CD4-positive, alpha-beta T cell treated with Interleukin-4 for 4 hours (primary cell): ENCODE results near the gene C1orf159.

Experiments
- DNase-seq: peaks from one replicate; pipeline ENCODE4 v3.0.0-alpha.2; 2020

The C1orf159 gene

DNA sequence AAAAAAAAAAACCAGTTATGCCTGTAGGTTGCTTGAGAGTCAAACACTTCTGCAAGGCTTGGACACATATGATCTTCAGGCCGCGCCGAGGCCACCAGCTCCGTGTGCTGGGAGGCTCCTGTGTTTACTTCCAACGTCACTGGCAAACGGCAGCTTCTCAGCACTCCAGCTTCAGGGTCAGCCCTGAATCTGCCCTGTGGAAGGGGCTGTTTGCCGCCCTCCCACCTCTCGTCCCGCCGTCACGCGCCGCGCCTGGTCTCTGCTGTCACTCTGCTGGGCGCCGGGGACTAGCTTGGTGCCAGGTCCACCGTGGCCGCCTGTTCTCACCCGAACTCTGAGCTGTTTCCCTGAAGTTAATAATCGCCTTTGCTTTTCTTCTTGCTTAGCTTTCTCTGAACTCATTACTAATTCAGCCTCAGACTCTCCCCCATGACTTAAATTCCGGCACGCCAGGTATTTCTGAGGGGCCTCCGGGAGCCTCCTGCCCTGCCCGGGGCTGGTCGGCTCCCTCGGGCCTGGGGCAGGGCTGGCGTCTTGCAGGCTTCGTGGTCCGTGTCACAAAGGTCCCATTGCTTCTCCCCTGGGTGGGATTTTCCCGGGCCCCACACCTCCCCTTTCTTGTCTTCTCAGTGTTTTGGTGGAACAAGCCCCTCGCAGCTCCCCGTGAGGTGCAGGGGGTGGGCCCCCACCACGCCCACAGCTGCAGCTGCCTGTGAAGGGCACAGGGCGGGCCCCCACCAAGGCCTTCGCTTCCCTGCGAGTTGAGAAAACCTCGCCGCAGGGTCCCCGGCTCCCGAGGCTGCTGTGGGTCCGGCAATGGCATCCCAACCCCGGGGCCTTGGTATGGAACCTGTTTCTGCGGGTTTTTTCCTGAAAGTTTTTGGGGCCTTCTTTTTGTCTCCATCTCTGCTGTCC, 14.6 kb upstream of the C1orf159 start:
- no peak for DNase-seq

DNA sequence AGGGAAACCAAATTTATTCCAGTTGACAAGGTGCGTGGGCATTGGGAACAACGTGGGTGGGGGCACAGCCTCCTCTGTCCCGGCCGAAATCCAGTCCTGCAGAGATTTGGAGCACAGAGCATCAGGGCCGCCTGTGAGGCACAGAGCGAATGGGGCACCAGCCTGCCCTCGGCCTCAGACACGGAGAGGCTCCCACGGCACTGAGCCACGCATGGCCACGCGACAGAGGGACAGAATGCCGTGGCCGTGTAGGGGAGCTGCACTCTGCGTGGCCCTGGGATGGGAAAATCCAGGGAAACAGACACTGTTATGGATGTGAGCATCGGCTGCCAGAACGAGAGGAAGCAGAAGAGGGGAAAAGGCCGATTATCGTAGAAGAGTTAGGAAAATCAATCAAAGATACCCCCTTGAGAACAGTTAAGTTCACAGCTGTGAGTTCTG, 13.5 kb upstream of the C1orf159 start:
- no peak for DNase-seq

DNA sequence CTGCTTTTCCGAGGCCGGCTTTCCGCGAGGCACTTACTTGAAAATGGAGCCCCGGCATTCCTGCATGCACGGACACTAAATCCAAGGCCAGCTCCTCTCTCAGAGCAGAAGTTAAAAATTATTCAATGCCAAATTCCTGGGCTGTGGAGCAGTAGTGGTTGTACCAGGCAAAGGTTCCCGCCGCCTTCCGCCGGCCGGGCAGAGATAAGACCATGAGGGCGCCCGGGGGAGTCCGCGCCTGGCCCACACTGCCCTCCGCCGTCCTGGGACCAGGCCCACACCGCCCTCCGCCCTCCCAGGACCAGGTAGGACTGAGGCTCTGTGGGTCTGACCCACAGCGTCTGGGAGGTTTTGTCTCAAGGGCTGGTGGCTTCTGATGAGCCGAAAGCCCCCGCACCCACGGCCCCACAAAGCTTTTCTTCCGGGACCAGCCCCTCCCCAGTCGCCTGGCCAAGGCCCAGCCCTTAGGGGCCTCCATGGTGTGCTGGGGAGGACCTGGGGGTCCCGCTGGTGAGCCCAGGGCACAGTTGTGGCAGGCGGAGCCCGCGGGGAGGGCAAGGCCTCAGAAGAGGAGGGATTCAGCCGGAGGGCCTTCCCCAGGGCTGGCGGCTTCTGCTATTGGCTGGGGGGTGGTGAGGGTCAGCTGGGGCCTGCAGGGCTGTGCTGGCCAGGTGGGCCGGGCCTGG, 12.7 kb upstream of the C1orf159 start:
- DNase-seq: no peak

DNA sequence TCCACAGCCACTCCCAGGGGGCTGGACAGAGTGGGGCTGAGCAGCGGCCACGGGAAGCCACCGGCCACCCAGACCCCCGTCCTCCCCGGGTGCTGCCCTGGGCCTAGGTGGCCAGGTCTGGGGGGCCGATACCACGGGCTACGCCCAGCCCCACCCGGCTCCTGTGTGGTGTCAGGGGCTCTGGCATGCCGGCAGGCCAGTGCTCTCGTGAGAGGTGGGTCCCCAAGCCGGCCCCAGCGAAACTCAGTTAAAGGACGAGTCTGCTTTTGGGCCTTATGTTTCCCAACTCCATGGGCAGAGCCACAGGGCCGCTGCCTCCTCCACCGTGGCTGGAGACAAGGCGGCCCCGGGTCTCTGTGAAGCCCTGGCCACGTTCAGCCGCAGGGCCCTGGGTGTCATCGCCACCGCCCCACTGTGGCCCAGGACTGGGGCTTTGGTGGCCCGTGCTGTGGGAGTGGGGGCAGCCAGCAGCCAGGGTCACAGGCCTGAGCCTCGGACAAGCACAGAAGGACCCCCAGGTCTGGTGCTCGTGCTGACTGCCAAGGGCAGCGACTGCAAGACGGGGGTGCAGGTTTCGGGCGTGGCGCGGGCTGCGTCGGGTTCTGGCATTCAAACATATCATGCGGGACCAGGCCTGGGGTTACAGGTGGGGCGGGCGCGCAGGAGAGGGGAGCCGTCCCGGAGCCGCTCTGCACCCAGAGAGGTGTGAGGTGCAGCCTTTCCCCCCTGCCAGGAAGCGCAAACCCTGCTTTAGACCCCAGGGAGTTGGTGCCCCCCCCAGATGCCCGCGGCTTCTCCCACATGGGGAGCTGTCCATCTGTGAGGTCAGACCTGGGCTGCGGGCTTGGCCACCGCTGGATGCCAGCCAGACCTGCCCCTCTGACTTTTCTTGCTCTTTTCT, 11.9 kb upstream of the C1orf159 start:
- DNase-seq: no peak

DNA sequence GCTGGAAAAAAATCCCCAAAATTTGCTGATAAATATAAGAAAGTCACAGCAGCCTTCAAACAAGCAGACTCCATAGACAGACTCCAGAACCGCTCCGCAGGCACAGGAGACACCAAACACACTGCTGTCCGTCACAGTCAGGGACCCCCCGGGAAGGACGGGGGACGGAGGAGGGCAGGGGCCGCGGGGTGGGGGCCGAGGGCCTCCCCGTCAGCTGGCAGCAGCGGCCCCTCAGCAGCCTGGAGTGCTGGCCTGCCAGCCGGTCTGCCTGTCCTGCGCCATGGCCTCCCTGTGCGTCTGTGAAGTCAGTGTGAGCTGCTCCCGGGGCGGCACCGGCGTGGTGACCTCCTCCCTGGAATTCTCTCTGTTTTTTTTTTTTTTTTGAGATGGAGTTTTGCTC, 10.1 kb upstream of the C1orf159 start:
- DNase-seq: no peak

DNA sequence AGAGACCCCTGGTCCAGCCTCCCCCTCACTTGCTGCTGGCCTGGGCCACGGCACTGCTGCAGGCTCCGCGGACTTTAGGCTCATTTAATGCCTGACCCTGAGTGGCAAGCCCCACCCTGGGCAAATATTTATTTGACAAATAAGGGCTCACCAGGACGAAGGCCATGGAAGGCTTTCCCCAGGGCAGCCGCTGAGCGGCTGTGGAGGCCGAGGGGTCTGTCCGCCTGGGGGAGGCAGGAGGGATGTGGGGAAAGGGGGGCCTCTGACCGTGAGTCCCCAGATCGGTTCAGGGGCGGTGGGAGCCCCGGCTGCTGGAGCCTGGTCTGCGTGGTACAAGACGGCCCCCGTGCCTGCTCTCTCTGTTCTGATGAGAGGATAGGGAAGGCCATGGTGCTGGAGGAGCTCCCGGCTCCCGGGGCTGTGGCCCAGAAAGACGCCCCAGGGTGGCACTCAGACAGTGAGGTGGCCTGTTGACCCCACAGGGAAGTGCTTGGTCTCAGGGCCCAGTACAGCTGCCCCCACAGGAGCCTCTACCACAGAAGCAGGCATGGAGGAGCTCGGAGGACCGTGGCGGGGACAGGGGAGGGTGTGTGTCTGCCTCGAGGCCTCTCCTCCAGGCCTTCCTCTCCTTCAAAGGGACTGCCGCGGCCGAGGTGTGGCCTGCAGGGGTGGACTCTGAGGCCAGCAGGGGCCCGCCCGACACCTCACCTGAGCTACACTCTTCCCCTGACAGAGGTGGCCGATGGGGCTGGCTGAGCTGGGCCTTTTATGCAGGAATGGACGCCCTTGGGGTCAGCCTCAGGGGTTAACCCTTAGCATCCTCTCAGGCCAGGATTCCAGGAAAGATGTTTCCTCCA, 9.1 kb upstream of the C1orf159 start:
- no peak for DNase-seq

DNA sequence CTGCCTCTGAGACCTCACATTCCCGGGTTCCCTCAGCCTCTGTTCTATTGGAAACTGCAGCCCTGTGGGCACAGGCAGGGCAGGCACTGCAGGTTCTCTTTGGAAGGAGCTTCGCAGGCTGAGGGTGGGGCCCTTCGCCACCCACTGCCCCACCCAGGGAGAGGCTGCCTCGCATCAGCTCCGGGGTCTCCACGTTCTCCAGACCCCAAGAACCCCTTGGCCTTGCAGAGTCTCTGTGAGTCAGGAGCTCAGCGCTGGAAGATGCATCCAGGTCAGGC, 8.6 kb upstream of the C1orf159 start:
- DNase-seq: no peak

DNA sequence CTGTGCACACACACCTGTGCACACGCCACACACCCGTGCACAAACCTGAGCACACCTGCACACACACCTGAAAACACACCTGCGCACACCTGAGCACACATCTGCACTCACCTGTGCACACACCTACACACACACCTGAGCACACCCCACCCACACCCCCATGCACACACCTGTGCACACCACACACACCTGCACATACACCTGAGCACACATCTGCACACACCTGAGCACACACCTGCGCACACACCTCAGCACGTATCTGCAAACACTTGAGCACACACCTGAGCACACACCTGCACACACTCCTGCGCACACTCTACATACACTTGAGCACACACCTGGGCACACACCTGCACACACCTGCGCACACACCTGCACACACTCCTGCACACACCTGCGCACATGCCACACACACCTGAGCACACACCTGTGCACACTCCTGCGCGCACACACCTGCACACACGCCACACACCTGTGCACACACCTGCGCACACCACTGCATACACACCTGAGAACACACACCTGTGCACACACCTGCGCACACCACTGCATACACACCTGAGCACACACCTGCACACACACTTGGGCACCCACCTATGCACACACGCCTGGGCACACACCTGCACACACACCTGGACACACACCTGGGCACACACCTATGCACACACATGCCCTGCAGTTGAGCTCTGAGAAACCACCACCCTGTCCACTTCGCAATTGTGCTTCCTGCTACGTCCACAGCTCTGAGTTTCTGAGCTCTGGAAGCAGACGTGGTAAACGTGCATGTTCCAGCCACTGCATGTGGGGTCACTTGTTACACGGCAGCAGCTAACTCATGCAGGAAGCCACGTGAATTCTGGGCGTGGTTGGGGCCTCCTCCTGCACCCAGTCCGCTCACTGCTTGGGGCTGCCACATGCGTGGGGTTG, 8.0 kb upstream of the C1orf159 start:
- no peak for DNase-seq

DNA sequence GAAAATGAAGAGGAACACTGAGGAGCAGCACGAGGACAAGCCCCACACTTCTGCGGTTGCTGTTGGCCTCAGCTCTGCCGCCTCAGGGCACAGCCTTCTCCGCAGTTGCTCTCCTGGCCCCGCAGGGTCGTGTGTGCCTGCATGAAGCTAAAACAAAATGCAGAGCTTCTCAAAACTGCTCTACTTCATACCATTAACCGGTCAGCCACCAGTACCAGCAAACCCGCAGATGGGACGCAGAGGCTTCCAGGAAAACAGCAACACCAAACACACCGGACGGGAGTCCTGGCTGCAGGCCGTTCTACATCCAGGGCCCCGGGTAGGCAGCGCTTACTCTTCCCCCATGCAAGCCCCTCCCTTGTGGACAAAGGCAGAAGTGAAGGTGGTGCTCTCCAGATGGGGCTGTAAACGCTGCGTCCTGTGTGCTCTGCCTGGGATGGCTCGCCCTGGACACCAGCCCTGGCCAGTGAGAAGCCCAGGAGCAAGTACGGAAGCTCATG, 7.1 kb upstream of the C1orf159 start:
- no peak for DNase-seq

DNA sequence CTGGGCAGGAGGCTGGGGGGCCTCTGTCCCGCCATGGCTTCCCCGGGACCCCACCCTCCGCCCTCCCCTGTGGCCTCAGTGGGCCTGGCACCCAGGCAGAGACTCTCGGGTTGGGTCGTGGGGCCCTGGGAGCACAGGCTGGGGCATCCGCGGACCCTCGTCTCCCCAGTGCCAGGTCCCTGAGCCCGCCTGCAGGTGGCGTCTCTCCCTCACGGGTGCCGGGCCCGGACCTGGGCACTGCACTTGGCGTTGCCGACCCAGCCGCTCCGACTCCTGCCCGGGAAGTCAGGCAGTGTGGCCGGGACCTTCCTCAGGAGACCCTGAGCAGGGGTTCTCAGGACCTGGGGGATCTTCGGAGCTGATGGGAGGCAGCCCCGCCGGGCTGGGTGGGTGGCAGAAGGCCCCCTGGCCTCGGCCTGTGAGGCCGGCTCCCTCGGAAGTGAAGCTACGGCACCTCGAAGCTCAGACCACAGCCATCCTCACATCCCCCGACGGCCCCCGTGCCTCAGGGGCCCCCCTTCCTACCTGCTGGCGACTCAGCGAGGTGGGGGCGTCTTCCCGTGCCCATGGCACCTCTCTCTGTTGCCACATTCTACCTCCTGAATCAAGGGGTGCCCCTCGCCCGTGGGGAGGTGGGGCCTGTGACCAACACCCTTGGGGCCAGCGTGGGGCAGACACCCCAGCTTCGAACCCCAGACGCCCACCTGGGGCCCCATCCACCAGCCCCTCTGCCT, 6.4 kb upstream of the C1orf159 start:
- peak; percentile 73 for DNase-seq

DNA sequence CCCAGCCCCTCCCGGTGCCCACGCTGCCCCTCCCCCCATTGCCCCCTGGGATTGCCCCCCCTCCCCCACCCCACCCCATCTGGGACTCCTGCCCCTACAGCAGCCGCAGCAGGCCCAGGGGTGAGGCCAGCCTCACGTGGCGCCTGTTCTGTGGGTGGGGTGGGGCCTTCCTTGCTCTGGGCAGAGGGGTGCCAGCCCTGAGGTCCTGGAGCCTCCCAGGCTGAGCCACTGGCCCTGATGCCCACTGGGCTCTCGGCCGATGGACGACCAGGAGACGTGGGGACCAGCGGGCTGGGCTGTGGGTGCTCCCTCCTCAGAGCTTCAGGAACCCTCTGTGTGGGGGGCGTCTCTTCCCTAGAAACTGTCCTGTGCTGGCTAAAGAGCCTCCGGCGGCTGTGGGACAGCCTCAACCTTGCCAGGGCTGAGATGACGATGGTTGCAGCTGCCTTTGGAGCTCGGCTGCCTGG, 5.8 kb upstream of the C1orf159 start:
- DNase-seq: no peak

DNA sequence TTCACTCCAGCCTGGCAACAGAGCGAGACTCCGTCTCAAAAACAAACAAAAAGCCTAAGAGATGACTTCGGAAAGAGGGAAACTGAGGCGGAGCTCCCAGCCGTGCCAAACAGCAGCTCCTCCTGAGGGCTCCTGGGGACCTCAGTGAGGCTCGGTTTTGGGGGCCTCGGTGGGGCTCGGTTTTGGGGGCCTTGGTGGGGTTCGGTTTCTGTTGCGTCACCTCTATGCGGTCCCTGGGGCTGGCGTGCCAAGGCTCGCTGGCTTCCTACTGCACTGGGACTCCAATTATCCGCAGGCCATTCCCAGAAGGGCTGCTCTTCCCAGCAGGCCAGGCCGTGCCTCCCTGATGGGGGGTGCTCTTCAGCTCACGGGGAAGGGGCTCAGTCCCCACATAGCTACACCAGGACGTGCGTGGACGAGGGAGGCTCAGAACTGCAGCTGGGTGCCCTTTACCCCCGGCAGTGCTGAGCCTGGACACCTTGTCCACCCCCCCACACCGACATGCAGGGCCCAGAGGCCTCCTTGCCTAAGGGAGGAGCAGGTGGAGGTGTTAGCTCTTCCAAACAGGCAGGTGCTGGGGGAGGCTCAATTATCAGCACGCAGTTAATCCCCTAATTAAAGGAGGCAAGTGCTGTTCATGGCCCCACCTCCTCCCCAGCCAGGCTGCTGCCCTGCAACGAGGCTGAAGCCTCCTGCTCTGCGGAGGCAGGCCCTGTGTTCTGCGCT, 5.1 kb upstream of the C1orf159 start:
- DNase-seq: no peak

DNA sequence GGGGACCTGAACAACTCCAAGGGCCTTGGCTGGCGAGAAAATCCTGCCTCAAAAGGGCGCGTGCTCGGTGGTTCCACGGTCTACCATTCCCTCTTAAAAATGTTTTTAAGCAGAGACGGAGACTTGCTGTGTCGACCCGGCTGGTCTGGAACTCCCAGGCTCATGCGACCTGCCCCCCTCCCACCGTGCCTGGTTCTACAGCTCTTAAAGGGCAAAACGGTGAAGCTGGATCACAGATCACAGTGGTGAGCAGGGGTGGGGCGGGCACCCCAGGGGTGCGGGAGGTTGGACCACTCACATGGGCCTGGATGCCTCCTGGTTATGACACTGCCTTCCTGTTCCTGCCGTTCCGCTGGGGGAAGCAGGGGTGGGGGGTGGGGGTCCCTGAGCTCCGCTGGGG, 4.2 kb upstream of the C1orf159 start:
- no peak for DNase-seq

DNA sequence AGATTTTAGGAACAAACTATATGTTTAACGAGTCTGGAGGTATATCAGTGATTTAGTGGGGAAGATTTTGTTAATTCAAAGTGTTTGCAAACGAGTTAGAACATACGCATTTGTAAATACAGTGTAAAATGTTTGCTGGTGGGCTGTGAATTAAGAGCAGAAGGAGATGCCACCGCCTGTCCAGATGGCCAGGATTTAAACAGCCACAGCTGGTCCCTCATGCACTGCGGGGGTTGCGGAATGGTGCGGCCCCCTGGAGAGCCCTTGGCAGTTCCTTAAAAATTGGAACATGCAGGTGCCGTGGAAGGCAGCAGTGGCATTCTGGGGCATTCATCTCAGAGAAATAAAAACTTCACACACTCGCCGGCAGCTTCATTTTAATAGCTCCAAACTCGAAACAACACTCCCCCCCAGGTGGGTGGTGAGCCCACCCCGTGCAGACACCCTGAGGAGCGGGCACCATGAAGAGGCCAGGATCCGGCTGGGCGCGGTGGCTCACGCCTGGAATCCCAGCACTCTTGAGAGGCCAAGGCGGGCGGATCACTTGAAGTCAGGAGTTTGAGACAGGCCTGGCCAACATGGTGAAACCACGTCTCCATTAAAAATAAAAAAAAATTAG, 3.5 kb upstream of the C1orf159 start:
- no peak for DNase-seq

DNA sequence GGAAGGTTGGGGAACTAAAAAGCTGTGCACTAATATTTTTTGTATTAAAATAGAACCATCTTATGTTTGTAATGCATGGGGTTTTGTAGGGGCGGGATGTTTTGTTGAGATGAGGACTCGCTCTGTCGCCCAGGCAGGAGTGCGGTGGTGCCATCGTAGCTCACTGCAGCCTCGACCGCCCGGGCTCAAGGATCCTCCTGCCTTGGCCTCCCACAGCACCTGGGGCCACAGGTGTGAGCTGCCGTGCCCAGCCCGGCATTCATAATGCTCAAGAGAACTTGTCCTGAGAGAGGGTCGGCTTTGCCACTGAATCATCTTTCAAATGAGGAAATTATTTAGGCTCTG, 3.0 kb upstream of the C1orf159 start:
- no peak for DNase-seq

DNA sequence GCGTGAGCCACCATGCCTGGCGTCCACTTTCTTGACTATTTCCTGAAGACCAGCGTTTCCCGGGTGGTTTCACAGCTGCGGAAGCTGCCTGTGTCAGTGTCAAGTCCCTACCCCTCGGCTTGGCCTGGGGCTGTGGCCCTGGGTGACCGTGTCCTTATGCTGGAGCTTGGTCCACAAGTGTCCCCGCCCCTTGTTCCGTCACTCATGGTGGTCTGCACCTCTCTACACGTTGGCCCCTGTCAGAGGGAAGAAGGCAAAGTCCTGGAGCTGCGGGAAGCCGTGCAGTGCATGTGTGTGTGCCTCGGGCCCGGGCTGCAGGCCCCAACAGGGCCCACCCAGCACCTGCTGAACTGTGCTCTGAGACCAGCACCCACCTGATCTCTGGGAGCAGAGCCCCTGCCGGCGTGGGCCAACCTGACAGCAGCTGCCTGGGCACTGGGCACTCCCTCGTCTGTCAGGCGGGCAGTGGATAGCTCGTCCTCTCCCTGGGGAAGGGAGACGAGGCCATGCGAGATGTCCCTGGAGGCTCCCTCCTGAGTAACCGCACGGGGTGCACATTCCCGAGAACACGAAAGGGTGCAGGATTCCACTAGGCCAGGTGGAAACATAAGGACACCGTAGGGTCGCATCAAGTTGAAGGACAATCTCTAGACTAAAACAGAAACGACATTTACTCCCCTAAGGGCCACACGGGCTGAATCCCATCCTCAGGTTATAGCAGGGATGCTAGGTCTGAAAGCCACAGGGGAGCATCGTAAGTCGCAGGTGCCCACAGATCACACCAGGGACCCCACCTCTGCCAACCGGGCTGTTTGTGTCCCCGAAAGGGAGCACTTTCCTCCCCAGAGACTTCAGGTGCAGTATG, 2.4 kb upstream of the C1orf159 start:
- no peak for DNase-seq

DNA sequence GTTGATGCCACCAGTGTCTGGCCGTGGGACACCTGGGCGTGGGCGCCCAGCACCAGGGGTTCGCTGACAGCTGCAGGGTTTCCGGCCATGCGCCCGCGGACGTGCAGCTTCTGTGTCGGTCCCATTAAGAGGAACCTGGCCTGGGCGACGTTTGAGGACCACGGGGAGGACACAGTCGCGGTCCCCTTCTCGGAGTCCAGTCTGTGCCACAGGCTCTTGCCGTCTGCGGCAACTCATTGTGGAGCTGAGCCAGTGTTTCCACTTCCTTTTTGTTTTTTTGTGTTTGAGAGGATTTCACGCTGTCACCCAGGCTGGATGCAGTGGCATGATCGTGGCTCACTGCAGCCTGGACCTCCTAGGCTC, 1.6 kb upstream of the C1orf159 start:
- DNase-seq: no peak
